RPMI7951 (cell line): ENCODE data around the gene CAMTA1. TPM values are rescaled to one million over a fixed set of nuclear protein-coding genes. Genes with fewer than 3 reads are reported as not detected.

ENCODE experiments used
- DNase-seq: peaks from one replicate; pipeline ENCODE4 v3.0.0-alpha.2; 2012; ENCODE audit warnings: low read depth
- total RNA-seq: library from RNA; depleted of rRNA; stranded (reverse); fragments of >200 nt; shearing (Covaris generic); gene quantifications from 2 replicates; pipeline ENCODE4 v1.2.3, GENCODE V29; 2014

The CAMTA1 gene
- total RNA-seq, 1 experiment from 2014 or later = 91.0 TPM

DNA sequence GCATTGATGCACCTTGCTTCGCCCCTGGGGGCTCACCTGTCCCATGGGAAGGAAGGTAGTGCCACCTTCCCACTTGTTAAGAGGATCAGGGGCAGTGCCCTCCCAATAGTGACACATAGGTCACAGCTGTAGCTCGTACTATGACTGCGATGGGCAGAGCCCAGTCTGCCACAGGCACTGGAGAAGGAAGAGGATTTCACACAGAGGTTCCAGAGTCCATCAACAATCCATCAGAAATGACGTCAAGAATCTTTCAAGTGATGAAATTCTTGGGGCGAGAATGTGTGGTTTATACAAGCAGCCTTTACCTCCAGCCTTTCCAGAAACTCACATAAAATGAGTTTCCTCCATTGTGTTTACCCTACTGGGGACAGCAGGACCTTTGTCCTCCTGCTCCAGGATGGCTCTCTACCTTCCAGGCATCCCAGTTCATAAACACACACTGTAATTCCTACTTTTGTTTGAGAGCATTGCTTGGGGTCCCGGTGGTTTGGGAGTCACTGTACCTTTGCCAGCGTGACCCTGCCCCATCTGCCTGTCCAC lies 725.2 kb downstream of the CAMTA1 start:
- no peak for DNase-seq

DNA sequence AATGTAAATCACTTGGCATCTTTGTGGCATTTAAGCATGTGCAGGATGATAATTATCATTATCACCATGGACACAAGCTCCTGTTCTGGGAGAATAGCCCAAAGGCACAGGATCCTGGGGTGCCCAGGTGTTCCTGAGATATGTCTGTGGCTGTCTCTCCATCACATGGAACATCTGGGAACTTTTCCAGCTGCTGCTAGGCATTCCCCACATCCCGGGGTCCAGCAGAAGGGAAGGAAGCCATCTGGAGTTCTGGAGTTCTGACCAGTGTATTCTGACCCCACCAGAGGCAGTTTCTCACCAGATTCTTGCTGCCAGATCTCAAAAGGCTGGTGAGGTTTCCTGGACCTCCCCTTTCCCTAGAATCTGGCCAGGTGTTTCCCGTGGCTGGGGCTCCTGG lies 726.1 kb downstream of the CAMTA1 start:
- DNase-seq = peak; percentile 62

DNA sequence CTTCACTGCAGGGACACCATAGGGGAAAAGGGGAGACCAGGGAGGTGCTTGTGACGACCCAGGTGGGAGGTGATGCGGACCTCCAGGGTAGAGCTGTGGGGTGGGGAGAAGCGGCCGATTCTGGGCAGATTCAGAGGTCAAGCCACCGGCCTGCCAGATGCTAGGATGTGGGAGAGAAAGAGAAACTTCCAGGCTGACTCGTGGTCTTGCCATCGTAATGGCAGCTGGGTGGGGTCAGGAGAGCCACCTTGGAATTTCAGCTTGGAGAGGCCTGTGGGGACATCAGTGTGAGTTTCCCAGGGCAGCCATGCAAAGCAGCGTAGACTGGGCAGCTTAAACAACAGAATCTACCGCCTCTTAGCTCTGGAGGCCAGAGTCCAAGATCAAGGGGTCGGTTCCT lies 727.8 kb downstream of the CAMTA1 start:
- DNase-seq = no peak

DNA sequence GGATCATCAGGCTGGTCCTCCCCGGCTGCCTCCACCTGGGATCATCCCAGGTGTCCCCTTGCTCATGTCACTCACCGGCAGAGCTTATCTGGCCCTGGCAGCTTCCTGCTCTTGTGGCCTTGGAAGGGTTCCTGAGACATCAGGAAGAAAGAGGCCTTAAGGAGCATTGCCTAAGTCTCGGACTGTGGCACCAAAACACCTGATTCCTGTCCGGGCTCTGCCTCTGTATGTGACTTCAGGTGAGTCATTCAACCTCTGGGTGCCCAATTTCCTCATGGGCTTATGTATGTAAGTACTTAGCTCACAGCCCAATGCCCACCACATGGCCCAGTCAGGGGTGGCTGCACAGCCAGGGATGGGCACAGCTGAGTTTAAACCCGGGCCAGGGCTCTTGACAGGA lies 729.9 kb downstream of the CAMTA1 start:
- DNase-seq = no peak

DNA sequence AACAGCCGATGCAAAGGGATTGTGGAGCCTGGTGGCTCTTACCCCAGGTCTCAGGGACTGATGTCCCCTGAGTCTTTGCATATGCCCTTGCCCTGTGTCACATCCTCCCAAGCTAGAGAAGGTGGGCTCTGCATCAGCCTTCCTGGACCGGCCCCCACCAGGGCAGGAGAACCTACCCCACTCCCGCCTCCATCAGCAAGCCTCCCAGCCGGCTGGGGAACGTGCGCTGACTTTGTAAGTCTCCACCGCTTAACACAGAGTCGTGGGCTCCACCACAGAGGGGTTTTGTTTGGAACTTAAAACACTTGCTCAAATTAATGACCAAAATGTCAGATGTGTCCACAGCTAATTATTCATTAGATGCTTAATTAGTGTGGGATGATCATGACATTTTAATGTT lies 730.6 kb downstream of the CAMTA1 start:
- DNase-seq = no peak

DNA sequence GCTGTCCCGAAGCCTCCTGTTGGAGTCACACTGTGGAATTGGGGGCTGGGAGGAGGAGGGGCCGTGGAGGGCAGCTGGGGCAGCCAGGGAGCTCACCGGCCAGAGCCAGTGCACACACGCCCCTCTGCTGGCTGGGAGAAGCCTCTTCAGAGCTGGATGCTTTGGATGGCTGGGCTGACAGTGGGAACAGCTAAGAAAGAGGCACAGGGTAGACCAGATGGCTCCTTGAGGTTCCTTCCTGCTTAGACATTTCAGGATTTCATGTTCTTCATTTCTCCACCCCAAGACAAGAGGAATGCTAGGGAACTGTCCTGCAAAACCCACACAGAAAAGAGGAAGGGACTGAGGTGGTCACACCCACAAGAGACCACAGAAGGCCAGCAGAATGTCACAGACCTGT lies 731.1 kb downstream of the CAMTA1 start:
- no peak for DNase-seq

DNA sequence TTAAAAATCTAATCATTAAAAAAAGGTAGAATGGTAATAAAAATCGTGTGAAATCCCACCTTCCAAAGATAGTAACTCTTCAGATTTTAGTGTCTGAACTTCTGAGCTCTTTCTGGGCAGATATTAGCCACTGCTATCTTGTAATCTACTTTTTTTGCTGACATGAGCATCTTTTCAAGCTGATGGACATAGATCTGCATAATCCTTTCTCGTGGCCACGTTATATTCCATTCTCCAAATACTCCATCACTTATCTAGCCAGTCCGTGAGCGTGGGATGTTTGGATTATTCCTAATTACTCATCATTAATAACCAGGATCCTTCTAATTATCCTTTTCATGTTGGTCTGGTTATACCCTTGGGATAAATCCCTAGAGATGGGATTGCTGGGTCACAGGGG lies 731.7 kb downstream of the CAMTA1 start:
- no peak for DNase-seq

DNA sequence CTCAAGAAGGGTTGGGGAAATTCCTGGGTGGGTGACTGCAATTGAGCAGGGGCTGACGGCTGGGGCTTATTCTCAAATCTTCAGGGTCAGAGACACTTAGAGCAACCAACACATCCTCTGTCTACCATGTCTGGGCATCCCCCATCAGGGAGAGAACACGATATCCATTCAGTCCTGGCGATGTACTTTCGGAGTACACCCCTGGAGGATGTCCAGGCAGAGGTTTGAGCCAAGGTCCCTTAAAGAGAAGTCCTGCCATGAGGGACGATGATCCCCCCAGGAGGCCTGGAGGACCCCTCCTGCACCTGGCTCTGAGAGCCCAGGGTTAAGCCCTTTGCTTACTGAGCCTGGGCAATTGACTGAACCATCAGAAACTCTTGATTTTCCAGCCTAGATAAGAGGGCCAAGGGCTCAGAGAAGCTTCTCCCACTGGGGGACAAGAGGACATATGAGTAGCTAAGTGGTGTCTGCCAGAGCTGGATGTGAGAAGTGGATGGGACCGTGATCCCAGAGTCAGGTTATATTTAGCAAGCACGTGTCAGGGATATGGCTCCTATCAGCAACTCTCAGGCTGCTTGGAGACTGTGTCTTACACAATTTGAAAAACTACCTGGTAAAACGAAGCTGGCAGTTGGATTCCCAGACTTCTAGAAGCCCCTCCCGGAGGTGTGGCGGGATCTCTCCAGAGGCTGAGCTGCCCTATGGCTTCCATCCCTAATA lies 732.5 kb downstream of the CAMTA1 start:
- no peak for DNase-seq

DNA sequence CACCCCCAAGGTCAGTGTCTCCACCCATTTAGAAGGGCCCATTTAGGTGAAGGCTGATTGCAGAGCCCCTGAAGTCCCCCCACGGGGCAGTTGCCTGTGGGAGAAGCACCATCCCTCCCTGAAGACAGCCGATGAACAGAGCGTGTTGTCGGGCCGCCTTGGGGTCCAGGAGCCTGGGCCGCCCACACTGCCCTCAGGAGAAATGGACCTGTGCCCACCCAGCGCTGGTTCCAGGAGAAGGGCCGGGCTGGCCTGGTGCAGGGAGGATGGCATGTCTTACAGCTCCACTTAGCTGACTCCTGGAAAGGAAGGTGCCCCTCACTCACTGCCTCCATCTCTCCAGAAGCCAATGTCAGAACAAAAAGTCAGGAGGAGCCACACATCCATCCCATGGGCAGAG lies 733.2 kb downstream of the CAMTA1 start:
- no peak for DNase-seq

DNA sequence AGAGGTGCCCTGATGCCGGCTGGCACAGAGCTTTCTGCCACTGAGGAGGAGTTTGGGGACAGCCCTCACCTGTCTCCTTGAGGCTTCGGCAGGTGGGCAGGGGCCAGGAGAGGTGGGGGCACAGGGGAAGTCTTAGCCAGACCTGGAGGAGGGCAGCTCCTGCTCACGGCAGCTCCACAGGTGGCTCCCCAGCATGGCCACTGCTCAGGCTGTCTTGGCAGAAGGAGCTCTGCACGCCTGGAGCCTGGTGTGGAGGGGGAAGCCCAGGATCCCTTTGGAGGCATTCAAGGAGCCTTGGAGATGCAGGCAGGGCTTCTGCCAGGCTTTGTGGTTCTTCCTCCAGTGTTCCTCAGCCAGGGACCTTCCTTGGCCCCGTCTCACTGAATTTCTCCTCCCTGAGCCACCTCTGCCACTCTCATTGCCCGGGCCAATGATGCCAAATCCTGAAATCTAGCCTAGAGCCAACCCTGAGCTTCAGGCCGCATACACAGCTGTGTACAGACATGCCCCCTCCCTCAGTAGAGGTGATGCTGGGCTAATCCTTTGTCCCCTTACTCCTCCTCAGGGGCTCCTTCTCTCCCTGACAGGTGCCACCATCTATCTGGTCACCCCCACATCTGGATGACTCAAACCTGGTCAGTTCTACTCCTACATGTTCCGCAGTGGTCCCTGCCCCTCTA lies 734.1 kb downstream of the CAMTA1 start:
- DNase-seq = no peak

DNA sequence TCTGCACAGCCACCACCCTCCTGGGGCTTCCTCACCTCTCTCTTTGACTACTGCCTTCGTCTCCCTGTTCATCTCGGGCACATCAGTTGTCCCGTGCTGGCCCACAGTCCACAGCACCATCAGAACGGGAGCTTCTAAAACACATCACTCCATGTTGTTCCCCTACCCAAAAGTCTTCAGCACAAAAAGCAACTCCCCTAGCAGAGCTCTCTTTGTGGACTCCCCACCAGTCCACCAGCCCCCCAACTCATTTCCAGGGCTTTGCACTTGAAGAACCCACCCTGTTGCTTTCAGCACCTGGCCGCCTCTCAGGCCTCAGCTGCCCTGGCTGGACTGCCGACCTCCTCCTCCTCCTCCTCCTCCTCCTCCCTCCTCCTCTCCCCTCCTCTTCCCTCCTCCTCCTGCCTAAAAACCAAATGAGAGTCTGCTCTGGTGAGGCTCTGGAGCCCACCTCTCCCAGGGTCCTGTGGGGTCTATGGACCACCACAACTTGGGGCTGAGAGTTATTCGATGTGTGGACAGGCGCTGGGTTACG lies 734.7 kb downstream of the CAMTA1 start:
- DNase-seq = no peak

DNA sequence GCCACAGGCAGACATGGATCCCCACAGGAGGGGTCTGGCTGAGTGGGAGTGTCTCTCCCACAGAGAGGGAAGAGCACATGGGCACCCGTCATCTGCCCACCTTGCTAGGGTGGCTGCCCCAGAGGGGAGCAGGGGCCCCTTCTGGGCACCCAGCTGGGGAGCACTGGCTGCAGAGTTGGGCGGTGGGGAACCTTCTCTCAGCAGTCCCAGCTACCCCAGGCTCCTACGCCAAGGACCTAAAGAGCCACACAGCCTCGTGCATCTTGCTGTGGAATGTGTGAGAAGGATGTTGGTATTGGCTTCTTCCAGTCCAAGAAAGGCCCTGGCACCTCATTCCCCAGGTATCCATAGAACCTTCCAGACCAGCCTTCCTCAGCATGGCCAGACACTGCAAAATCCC lies 735.2 kb downstream of the CAMTA1 start:
- no peak for DNase-seq

DNA sequence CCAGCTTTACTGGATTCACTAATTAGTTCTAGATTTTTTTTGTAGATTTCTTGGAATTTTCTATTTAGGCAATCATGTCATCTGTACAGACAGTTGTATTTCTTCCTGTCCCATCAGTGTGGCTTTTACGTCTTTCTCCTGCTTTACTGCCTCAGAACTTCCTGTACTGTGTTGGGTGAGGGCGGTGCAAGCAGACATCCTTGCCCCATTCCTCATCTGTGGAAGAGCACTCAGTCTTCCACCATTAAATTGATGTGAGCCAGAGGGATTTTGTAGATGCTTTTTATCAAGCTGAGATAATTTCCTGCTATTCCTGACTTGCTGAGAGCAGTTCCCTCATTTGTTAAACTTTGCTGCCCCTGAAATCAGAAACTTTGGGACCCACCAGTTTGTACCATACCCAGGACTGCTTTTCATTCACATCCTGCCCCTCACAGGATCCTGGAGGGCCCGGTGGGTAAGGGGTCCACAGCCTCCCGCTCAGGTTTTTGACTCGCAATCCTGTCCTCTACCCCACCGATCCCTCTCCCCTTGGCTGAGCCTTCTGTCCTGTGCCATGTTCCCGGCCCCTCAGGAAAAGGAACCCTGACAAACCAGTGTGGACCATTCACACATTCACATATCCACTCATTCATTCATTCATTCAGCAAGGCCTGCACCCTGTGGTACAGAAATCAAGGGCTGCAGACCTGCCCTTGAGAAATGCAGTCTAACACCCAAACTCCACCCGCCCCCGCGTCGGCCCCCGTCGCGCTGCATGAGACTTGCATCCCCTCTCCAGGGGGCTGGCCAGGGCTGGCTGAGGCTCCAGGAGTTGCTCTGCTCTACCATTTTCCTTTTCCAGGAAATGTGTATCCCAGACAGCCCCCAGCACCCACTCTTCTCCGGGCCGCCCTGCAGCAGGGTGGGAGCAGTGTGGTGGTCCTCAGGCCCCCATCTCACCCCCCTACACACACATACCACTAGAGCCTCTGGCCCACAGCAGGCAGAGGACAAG lies 739.4 kb downstream of the CAMTA1 start:
- DNase-seq = no peak

DNA sequence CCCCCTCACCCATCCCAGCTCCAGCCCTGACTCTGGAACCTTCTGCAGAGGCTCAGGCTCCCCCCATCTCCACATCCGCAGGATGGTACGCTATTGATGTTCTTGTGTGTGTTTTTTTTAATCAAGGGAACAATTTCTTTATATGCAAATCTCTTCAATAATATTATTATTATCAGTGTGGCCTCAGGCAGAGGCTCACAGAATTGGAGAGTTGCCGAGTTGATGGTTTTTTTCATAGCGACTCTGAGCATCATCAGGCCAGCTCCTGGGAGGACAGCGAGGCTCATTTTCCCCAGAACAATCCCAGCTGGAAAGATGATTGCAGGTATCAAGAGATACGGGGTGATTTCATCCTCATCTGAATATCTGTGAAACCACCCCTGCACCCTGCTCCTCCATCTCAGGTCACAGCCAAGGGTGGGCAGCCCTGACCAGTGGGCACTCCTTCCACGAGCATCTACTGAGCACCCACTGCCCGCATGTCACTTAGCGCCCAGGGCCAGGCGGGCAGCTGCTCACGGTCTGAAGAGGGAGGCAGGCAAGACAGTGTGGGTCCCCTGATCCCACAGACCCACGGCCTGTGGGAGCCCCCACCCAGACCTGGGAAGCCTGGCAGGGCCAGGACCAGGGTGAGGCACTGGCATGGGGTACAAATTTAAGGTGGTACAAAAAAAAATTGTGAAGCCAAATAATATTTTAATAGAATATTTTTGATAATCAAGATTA lies 740.2 kb downstream of the CAMTA1 start:
- no peak for DNase-seq

DNA sequence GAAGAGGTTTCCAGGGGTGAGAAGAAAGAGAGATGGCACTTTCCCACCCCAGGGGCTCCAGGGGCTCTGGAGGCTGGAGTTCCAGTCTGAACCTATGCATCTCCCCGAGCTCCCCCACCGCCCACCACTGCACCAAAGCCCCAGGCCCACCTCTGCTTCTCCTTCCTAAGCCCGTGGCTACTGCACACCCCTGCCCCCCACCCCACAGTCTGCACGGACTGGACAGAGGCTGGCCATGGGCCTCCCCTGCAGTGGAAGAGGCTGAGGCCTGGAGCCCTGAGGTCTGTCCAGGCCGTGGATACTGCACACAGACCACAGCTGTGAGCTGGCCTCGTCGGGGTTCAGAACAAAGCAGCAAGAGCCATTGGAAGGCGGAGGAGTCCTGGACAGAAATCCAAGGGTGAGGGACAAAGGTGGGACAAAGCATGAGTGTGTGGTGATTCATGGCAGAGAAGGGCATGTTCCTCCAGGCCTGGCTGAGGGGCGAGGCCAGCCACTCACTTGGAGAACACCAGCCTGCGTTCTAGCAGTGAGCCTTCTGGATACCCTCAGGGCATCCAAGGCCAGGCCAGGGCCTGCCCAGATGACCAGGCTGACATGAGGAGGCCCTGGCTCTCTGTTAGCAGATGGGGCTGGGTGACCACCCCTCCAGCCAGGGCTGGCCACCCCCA lies 741.1 kb downstream of the CAMTA1 start:
- peak; percentile 89 for DNase-seq

DNA sequence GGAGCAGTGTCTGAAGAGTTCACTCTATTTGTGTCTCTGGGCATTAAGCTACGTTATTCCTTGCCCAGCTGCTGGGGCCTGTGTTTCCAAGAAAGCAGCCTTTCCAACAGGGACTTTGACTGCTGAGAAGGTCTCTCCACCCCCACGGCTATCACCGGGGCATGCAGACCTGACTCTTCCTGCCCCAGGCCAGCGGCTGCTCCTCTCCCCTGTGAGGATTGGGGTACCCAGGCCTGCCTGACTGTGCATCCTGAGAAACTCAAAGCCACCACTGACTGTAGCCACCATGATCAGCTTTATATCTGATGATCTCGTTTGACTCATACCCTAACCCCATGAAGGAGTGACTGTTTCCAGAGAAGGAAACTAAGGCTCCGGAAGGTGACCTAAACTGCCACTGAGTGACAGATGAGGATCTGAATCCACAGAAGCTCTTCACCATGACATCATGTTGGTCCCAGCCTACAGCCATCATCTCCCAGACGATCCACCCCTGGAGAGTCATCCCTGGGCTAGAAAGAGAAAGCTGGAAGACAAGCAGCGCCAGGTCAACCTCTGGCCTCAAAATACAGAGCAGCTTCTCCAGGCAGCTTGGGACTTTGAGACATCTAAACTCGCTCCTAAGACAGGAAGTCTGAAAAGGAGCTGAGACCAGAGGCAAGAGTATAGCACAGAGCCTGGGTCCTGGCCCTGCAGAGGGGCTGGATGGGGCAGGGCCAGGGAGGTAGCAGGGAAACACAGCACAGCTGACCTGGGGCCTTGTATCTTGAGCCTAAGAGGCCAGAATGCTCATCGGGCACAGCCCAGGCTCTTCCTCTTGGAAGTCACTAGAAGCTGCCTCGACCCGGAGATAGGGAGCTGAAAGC lies 741.8 kb downstream of the CAMTA1 start:
- peak; percentile 84 for DNase-seq

DNA sequence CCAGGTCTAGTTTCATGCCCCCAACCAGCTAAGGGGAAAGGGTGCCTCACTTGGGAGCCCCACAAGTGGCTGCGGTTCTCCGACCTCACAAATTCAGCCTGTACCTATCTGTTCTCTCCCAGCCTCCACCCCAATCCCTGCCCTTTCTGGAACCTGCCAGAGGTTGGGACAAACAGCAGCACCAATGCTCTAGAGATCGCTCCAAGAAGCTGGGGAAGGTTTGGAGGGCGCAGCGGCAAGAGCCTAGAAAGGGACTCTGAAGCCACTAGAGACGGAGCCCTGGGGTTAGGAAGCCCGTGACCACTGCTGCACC lies 742.4 kb downstream of the CAMTA1 start:
- no peak for DNase-seq

DNA sequence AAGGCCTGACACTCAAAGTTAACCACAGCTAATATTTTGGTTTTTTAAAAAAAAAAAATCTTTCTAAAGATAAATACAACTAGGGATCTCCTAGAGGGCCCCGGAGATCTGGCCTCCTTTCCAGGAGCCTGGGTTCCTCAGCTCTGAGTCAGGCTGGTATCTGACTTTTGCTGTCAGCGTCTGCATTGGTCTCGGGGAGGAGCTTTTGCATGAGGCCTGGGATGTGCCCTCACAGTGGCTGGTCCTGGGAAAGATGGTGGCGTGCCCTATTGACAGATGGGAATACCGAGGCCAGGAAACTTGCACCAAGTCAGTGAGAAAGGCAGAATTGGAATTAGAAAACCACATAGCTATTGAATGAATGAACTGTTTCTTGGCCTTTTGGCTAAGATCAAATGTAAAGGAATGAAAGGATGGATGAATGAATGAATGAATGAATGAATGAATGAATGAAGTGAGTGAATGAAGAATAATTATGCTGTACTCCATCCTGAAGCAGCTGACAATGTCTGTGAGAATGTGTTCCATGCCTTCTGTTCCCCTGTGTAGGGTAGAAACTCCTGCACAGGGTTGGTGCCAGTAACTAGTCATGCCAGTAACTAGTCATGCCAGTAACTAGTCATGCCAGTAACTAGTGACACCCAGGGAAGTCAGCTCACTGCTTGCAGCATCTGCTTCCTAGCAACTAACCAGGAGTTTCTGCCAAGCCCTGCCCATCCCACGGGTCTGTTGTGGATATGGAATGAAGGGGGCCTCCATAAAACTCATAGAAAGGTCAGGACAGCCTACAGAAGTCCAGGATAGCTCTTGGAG lies 743.3 kb downstream of the CAMTA1 start:
- no peak for DNase-seq

DNA sequence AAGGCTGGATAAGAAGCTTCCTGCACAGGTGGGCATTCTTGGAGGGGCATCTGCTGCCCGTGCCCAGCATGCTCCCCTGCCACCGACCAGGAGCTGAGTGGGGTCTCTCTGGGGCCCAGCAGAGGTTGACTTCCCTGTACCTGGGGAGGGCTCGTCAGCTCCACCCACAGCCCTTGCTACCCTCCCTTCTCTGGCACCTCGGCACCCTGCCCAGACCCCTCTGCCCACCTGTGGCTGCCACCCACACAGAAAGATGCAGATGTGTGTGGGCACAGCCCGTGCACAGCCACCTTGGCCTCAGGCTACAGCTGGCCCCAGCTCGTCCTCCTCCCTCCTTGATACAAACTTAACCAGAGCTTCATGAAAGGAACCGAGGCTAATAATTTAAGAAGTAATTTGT lies 744.7 kb downstream of the CAMTA1 start:
- no peak for DNase-seq
